HepG2 (cell line): ENCODE results near the gene SLC4A2. TPM values are rescaled to one million over a fixed set of nuclear protein-coding genes. Genes with fewer than 3 reads are reported as not detected.

Source experiments
- ISX ChIP-seq: sonication (generic); formaldehyde crosslinking; conservative IDR thresholded peaks from 2 replicates; pipeline ENCODE4 v1.5.0; 2020; ENCODE audit warnings: missing genetic modification reagents
- MIXL1 ChIP-seq: IDR thresholded peaks from 2 replicates; pipeline ENCODE4 v1.6.1; 2016
- MYC ChIP-seq: sonication (generic); formaldehyde crosslinking; IDR thresholded peaks from 2 replicates; pipeline ENCODE4 v1.9.0; 2021; ENCODE audit warnings: missing genetic modification reagents, borderline replicate concordance
- RAD21 ChIP-seq: fragments of 450-650 bp; formaldehyde crosslinking; IDR thresholded peaks from 2 replicates; pipeline ENCODE4 v1.5.0; 2020; ENCODE audit warnings: mild to moderate bottlenecking
- SAP130 ChIP-seq: IDR thresholded peaks from 2 replicates; pipeline ENCODE4 v1.6.1; 2016; ENCODE audit warnings: low read depth
- SSRP1 ChIP-seq: IDR thresholded peaks from 2 replicates; pipeline ENCODE4 v1.6.1; 2016; ENCODE audit warnings: control low read depth
- TEAD3 ChIP-seq: optimal IDR thresholded peaks from 2 replicates; pipeline ENCODE3; 2016; ENCODE audit warnings: borderline replicate concordance
- ZIK1 ChIP-seq: sonication (generic); formaldehyde crosslinking; IDR thresholded peaks from 2 replicates; pipeline ENCODE4 v1.5.0; 2020; ENCODE audit warnings: mild to moderate bottlenecking, low read depth, missing genetic modification reagents, borderline replicate concordance
- ZNF350 ChIP-seq: sonication (generic); formaldehyde crosslinking; IDR thresholded peaks from 2 replicates; pipeline ENCODE4 v1.4.0; 2020; ENCODE audit warnings: mild to moderate bottlenecking, low read depth, missing genetic modification reagents, borderline replicate concordance
- polyA plus RNA-seq, 8 experiments: library from polyadenylated mRNA; depleted of rRNA in 3 of 8; stranded (reverse) in 7 of 8; unstranded in 1 of 8; fragments of >200 nt; fragmentation: Illumina TruSeq in 4 of 8; extraction: Trizol in 4 of 8; gene quantifications; 2 replicates each; pipeline versions ENCODE4 v1.2.1 to v1.2.3, GENCODE V29; 2011 to 2016; ENCODE audit warnings: low read depth in 4 of 8, missing spikeins in 1 of 8, mixed read lengths in 1 of 8; ENCODE audit not compliant: insufficient read depth in 1 of 8
- total RNA-seq, 5 experiments: library from RNA; depleted of rRNA; stranded (reverse); fragments of >200 nt; fragmentation: Illumina TruSeq; extraction: Trizol; gene quantifications; 2 replicates each; pipeline ENCODE4 v1.2.3, GENCODE V29; 2016; ENCODE audit warnings: low read depth in 1 of 5
- TF ChIP-seq, protein P1 (sequence below): fragments of 450-650 bp; IDR thresholded peaks from 2 replicates; pipeline ENCODE4 v1.6.1; 2017; ENCODE audit warnings: mild to moderate bottlenecking
- TF ChIP-seq, protein P2 (sequence below): sonication (generic); formaldehyde crosslinking; IDR thresholded peaks from 2 replicates; pipeline ENCODE4 v1.4.0; 2020; ENCODE audit warnings: mild to moderate bottlenecking, missing genetic modification reagents
- TF ChIP-seq, protein P3 (sequence below): sonication (generic); formaldehyde crosslinking; IDR thresholded peaks from 2 replicates; pipeline ENCODE4 v1.5.1; 2020; ENCODE audit warnings: missing genetic modification reagents, mild to moderate bottlenecking, borderline replicate concordance
- TF ChIP-seq, protein P4 (sequence below): sonication (generic); formaldehyde crosslinking; IDR thresholded peaks from 2 replicates; pipeline ENCODE4 v1.4.0; 2020; ENCODE audit warnings: missing genetic modification reagents, mild to moderate bottlenecking, borderline replicate concordance
- TF ChIP-seq, protein P5 (sequence below): IDR thresholded peaks from 2 replicates; pipeline ENCODE4 v1.6.1; 2016; ENCODE audit warnings: control low read depth
- TF ChIP-seq, protein P6 (sequence below): sonication (generic); formaldehyde crosslinking; IDR thresholded peaks from 2 replicates; pipeline ENCODE4 v1.5.0; 2020; ENCODE audit warnings: mild to moderate bottlenecking, missing genetic modification reagents, borderline replicate concordance

SLC4A2 gene
- total and polyA plus RNA-seq, 2 of the 13 experiments (the other 11 are each of a cell fraction or from before 2014, with no cell fraction given): 51.9 to 73.4 TPM

DNA sequence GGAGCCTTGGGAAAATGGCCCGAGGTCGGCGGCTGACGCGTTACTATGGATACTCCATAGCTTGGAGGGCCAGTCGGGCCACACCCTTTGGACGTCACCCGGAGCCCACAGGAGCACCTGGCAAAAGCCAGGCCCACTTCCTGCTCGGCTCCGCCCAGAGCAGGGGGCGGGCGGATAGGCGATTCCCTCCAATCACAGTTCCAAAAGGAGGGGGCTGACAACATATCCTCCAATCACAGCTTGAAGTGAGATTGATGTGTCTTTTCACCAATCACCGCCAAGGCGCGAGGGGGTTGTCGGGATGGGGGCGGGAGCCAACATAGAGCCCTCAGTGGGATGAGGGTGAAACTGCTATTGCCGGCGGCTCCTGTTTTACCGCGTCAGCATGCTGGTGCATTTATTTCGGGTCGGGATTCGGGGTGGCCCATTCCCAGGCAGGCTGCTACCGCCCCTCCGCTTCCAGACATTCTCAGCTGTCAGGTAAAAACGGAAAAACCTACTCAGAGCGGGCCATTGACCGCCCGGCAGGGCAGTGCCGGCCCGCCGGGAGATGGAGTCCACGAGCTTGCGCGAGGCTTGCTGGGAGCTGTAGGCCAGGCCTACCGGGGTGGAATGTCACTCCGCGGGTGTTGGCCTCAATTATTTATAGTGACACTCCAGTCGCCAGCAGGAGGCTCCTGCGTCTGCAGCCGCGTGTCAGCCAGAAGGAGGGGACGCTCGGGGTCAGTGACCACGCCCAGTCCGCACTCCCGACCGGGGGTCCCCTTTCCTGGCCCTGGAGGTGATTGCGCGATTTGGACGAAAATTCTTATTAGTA lies 31.1 kb upstream of the SLC4A2 start, which contains the start of gene ABCB8 (continued):
- TF ChIP-seq, protein P1, sequence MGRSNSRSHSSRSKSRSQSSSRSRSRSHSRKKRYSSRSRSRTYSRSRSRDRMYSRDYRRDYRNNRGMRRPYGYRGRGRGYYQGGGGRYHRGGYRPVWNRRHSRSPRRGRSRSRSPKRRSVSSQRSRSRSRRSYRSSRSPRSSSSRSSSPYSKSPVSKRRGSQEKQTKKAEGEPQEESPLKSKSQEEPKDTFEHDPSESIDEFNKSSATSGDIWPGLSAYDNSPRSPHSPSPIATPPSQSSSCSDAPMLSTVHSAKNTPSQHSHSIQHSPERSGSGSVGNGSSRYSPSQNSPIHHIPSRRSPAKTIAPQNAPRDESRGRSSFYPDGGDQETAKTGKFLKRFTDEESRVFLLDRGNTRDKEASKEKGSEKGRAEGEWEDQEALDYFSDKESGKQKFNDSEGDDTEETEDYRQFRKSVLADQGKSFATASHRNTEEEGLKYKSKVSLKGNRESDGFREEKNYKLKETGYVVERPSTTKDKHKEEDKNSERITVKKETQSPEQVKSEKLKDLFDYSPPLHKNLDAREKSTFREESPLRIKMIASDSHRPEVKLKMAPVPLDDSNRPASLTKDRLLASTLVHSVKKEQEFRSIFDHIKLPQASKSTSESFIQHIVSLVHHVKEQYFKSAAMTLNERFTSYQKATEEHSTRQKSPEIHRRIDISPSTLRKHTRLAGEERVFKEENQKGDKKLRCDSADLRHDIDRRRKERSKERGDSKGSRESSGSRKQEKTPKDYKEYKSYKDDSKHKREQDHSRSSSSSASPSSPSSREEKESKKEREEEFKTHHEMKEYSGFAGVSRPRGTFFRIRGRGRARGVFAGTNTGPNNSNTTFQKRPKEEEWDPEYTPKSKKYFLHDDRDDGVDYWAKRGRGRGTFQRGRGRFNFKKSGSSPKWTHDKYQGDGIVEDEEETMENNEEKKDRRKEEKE: no peak
- TF ChIP-seq, protein P2, sequence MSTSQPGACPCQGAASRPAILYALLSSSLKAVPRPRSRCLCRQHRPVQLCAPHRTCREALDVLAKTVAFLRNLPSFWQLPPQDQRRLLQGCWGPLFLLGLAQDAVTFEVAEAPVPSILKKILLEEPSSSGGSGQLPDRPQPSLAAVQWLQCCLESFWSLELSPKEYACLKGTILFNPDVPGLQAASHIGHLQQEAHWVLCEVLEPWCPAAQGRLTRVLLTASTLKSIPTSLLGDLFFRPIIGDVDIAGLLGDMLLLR (CRISPR knock-in tag): peak; percentile 48; the same call in 1 of the 2 replicates
- TF ChIP-seq RAD21 (peak; percentile 72), TEAD3 (CRISPR knock-in tag) (peak; percentile 82), MIXL1 (CRISPR knock-in tag) (peak; percentile 48; the same call in 1 of the 2 replicates), ISX (CRISPR knock-in tag) (no peak), SAP130 (peak; percentile 90), MYC (CRISPR knock-in tag) (peak; percentile 67; the same call in 1 of the 2 replicates), ZIK1 (0 out of 2 replicates have a peak, but pooled peaks have one; percentile 51), ZNF350 (peak; percentile 88; the same call in 1 of the 2 replicates), SSRP1 (no peak)
- TF ChIP-seq, protein P3, sequence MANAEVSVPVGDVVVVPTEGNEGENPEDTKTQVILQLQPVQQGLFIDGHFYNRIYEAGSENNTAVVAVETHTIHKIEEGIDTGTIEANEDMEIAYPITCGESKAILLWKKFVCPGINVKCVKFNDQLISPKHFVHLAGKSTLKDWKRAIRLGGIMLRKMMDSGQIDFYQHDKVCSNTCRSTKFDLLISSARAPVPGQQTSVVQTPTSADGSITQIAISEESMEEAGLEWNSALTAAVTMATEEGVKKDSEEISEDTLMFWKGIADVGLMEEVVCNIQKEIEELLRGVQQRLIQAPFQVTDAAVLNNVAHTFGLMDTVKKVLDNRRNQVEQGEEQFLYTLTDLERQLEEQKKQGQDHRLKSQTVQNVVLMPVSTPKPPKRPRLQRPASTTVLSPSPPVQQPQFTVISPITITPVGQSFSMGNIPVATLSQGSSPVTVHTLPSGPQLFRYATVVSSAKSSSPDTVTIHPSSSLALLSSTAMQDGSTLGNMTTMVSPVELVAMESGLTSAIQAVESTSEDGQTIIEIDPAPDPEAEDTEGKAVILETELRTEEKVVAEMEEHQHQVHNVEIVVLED: peak; percentile 67; the same call in 1 of the 2 replicates
- TF ChIP-seq, protein P4, sequence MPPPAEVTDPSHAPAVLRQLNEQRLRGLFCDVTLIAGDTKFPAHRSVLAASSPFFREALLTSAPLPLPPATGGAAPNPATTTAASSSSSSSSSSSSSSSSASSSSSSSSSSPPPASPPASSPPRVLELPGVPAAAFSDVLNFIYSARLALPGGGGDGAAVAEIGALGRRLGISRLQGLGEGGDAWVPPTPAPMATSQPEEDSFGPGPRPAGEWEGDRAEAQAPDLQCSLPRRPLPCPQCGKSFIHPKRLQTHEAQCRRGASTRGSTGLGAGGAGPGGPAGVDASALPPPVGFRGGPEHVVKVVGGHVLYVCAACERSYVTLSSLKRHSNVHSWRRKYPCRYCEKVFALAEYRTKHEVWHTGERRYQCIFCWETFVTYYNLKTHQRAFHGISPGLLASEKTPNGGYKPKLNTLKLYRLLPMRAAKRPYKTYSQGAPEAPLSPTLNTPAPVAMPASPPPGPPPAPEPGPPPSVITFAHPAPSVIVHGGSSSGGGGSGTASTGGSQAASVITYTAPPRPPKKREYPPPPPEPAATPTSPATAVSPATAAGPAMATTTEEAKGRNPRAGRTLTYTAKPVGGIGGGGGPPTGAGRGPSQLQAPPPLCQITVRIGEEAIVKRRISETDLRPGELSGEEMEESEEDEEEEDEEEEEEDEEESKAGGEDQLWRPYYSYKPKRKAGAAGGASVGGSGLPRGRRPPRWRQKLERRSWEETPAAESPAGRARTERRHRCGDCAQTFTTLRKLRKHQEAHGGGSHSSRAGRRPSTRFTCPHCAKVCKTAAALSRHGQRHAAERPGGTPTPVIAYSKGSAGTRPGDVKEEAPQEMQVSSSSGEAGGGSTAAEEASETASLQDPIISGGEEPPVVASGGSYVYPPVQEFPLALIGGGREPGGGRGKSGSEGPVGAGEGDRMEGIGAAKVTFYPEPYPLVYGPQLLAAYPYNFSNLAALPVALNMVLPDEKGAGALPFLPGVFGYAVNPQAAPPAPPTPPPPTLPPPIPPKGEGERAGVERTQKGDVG: peak; percentile 84; the same call in 1 of the 2 replicates
- TF ChIP-seq, protein P5, sequence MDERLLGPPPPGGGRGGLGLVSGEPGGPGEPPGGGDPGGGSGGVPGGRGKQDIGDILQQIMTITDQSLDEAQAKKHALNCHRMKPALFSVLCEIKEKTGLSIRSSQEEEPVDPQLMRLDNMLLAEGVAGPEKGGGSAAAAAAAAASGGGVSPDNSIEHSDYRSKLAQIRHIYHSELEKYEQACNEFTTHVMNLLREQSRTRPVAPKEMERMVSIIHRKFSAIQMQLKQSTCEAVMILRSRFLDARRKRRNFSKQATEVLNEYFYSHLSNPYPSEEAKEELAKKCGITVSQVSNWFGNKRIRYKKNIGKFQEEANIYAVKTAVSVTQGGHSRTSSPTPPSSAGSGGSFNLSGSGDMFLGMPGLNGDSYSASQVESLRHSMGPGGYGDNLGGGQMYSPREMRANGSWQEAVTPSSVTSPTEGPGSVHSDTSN: peak; percentile 93
- TF ChIP-seq, protein P6, sequence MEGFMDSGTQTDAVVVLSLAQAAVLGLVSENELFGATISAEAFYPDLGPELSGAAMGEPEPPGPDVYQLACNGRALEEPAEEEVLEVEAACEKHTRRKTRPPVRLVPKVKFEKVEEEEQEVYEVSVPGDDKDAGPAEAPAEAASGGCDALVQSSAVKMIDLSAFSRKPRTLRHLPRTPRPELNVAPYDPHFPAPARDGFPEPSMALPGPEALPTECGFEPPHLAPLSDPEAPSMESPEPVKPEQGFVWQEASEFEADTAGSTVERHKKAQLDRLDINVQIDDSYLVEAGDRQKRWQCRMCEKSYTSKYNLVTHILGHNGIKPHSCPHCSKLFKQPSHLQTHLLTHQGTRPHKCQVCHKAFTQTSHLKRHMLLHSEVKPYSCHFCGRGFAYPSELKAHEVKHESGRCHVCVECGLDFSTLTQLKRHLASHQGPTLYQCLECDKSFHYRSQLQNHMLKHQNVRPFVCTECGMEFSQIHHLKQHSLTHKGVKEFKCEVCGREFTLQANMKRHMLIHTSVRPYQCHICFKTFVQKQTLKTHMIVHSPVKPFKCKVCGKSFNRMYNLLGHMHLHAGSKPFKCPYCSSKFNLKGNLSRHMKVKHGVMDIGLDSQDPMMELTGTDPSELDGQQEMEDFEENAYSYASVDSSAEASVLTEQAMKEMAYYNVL (CRISPR knock-in tag): 0 out of 2 replicates have a peak, but pooled peaks have one; percentile 34
